Endothelial cell (in vitro differentiated cells): ENCODE measurements around the gene CEP68. TPM values are rescaled to one million over a fixed set of nuclear protein-coding genes. Genes with fewer than 3 reads are reported as not detected.

Experiments used
- DNase-seq: peaks from one replicate; pipeline ENCODE4 v3.0.0; 2021; ENCODE audit warnings: low spot score
- H3K27ac Mint-ChIP-seq: one replicate; pipeline ENCODE4 v1.8.0; 2021; ENCODE audit warnings: mixed read lengths, inconsistent platforms; ENCODE audit not compliant: unreplicated experiment
- H3K27me3 Mint-ChIP-seq: one replicate; pipeline ENCODE4 v1.8.0; 2021; ENCODE audit warnings: mild to moderate bottlenecking, moderate library complexity, mixed read lengths, inconsistent platforms; ENCODE audit not compliant: unreplicated experiment
- H3K36me3 Mint-ChIP-seq: one replicate; pipeline ENCODE4 v1.8.0; 2021; ENCODE audit warnings: mild to moderate bottlenecking, low read depth, mixed read lengths, inconsistent platforms; ENCODE audit not compliant: unreplicated experiment
- H3K4me1 Mint-ChIP-seq: one replicate; pipeline ENCODE4 v1.8.0; 2021; ENCODE audit warnings: mild to moderate bottlenecking, mixed read lengths, inconsistent platforms; ENCODE audit not compliant: unreplicated experiment
- H3K4me3 Mint-ChIP-seq: one replicate; pipeline ENCODE4 v1.8.0; 2021; ENCODE audit warnings: mild to moderate bottlenecking, mixed read lengths, inconsistent platforms; ENCODE audit not compliant: unreplicated experiment
- H3K9me3 Mint-ChIP-seq: one replicate; pipeline ENCODE4 v1.8.0; 2021; ENCODE audit warnings: mixed read lengths, inconsistent platforms; ENCODE audit not compliant: unreplicated experiment
- CTCF ChIP-seq: fragments of 200-600 bp; sonication (generic); IDR thresholded peaks from one replicate; pipeline ENCODE4 v1.5.0; 2021; ENCODE audit warnings: antibody characterized with exemption; ENCODE audit not compliant: unreplicated experiment
- total RNA-seq: library from RNA; stranded (reverse); fragmentation: NEBNext Ultra II Directional; extraction: Animal tissue kit (Norgen Biotek cat#: 25700); gene quantifications from one replicate; pipeline ENCODE4 v1.2.1, GENCODE V29; 2021; ENCODE audit not compliant: unreplicated experiment

CEP68 gene
- total RNA-seq, 1 donor from 2014 or later = 63.3 TPM

GRCh38 chr2:65021709-65022108 is 34.5 kb upstream of the CEP68 start:
- peak overlapping the region; percentile 61 for H3K27ac Mint-ChIP-seq
- H3K27me3 Mint-ChIP-seq = peaks cover 6% of the 10 kb centered on the region
- no peak for TF ChIP-seq CTCF
- H3K4me3 Mint-ChIP-seq = no peak overlapping the region
- DNase-seq = peak; percentile 19
- no peaks in the 10 kb centered on the region for H3K9me3 Mint-ChIP-seq
- peaks cover 46% of the 10 kb centered on the region for H3K4me1 Mint-ChIP-seq
- peaks cover 24% of the 10 kb centered on the region for H3K36me3 Mint-ChIP-seq

- Mint-ChIP-seq H3K9me3 (no peaks in the 10 kb centered on the region), H3K27ac (peak overlapping the region; percentile 61), H3K36me3 (peaks cover 23% of the 10 kb centered on the region), H3K4me3 (no peak overlapping the region), H3K4me1 (peaks cover 41% of the 10 kb centered on the region), H3K27me3 (peaks cover 6% of the 10 kb centered on the region)
- no peak for TF ChIP-seq CTCF
- DNase-seq = no peak
Observed at GRCh38 chr2:65022189-65022588, 34.0 kb upstream of the CEP68 start.

- no peak overlapping the region for H3K27ac Mint-ChIP-seq
- TF ChIP-seq CTCF = no peak
- no peak for DNase-seq
Observed at GRCh38 chr2:65023742-65024141, 32.5 kb upstream of the CEP68 start.

GRCh38 chr2:65024149-65024829 is 31.9 kb upstream of the CEP68 start:
- no peak for TF ChIP-seq CTCF
- Mint-ChIP-seq H3K9me3 (no peaks in the 10 kb centered on the region), H3K27ac (no peak overlapping the region), H3K27me3 (peaks cover 2% of the 10 kb centered on the region), H3K4me1 (peaks cover 37% of the 10 kb centered on the region), H3K4me3 (no peak overlapping the region), H3K36me3 (peaks cover 6% of the 10 kb centered on the region)
- no peak for DNase-seq

More at GRCh38 chr2:65023742-65024141, 32.5 kb upstream of the CEP68 start:
- H3K36me3 Mint-ChIP-seq = peaks cover 11% of the 10 kb centered on the region
- H3K4me3 Mint-ChIP-seq = no peak overlapping the region
- peaks cover 41% of the 10 kb centered on the region for H3K4me1 Mint-ChIP-seq
- no peaks in the 10 kb centered on the region for H3K9me3 Mint-ChIP-seq
- peaks cover 2% of the 10 kb centered on the region for H3K27me3 Mint-ChIP-seq

- H3K4me1 Mint-ChIP-seq = peaks cover 37% of the 10 kb centered on the region
- DNase-seq = no peak
- no peak for TF ChIP-seq CTCF
- peaks cover 2% of the 10 kb centered on the region for H3K27me3 Mint-ChIP-seq
- no peak overlapping the region for H3K4me3 Mint-ChIP-seq
- no peak overlapping the region for H3K27ac Mint-ChIP-seq
- H3K36me3 Mint-ChIP-seq = peaks cover 5% of the 10 kb centered on the region
- no peaks in the 10 kb centered on the region for H3K9me3 Mint-ChIP-seq
Observed at GRCh38 chr2:65025453-65026123, 30.6 kb upstream of the CEP68 start.
